ENCODE data around the gene PIGO. TPM values are rescaled to one million over a fixed set of nuclear protein-coding genes. Genes with fewer than 3 reads are reported as not detected.

PIGO gene
- total and polyA plus RNA-seq, 7 donors: 6.2 to 11.6 (median 8.1) TPM

- no peaks in the 10 kb centered on the region for H3K4me1 ChIP-seq
- DNase-seq (no peak), ATAC-seq (peak in 1 of 4 donors; percentile 4)
- no peak overlapping the region for H3K4me3 ChIP-seq
- intact Hi-C loops (cut with DNase I): no loop called here
- peaks cover 44 to 99% of the 10 kb centered on the region in 2 donors for H3K36me3 ChIP-seq (ENCODE audit: insufficient read depth in 1 of 2, low read depth in 1 of 2)
- TF ChIP-seq CTCF (IDR thresholded peaks at IDR 0.05): no peak
- H3K9me3 ChIP-seq: no peaks in the 10 kb centered on the region
- WGBS, 3 donors: 92 to 94% (median 93%) methylated on average over 9 of the region's 9 CpGs
- H3K27me3 ChIP-seq (ENCODE audit: insufficient read depth in 3 of 3, low read length in 2 of 3): no peaks in the 10 kb centered on the region
- H3K27ac ChIP-seq: no peak overlapping the region
These were observed 39.7 kb downstream of the PIGO start for GRCh38 chr9:35056571-35057270.

GRCh38 chr9:35054871-35055644 lies 41.3 kb downstream of the PIGO start:
- no peak for DNase-seq
- Histone ChIP-seq H3K27ac (no peak overlapping the region), H3K4me3 (no peak overlapping the region), H3K36me3 (ENCODE audit: insufficient read depth in 1 of 2, low read depth in 1 of 2) (peaks cover 37 to 97% of the 10 kb centered on the region in 2 donors), H3K9me3 (no peaks in the 10 kb centered on the region), H3K4me1 (peaks cover 5% of the 10 kb centered on the region), H3K27me3 (ENCODE audit: insufficient read depth in 3 of 3, low read length in 2 of 3) (no peaks in the 10 kb centered on the region)
- no peak for TF ChIP-seq CTCF (IDR thresholded peaks at IDR 0.05)
- WGBS, 3 donors: 92 to 94% (median 93%) methylated on average over 14 of the region's 14 CpGs
- ATAC-seq: no peak
- intact Hi-C loops (cut with DNase I): loop anchor here (5.0 kb wide), 2 partner anchors 38 to 158 kb away; a partner anchor contains a TSS

- TF ChIP-seq CTCF (IDR thresholded peaks at IDR 0.05): no peak
- intact Hi-C loops (cut with DNase I): loop anchor here (5.0 kb wide), 2 partner anchors 37 to 157 kb away; a partner anchor contains a TSS
- DNase-seq (no peak), ATAC-seq (no peak)
- H3K36me3 ChIP-seq (ENCODE audit: insufficient read depth in 1 of 2, low read depth in 1 of 2): peaks cover 34 to 97% of the 10 kb centered on the region in 2 donors
- no peak overlapping the region for H3K4me3 ChIP-seq
- no peak overlapping the region for H3K27ac ChIP-seq
- no peaks in the 10 kb centered on the region for H3K27me3 ChIP-seq (ENCODE audit: insufficient read depth in 3 of 3, low read length in 2 of 3)
- H3K4me1 ChIP-seq: peaks cover 5% of the 10 kb centered on the region
- no peaks in the 10 kb centered on the region for H3K9me3 ChIP-seq
- 54 to 88% (median 73%) methylated on average over 5 of the region's 5 CpGs for WGBS, 3 donors
These were observed 42.1 kb downstream of the PIGO start for GRCh38 chr9:35054185-35054835.

GRCh38 chr9:35051069-35051967 lies 45.1 kb downstream of the PIGO start:
- peak overlapping the region; percentile 74 for H3K27ac ChIP-seq
- intact Hi-C loops (cut with DNase I): loop anchor here (5.0 kb wide), 2 partner anchors 34 to 154 kb away; a partner anchor contains a TSS
- H3K4me3 ChIP-seq: no peak overlapping the region
- peaks cover 21 to 94% of the 10 kb centered on the region in 2 donors for H3K36me3 ChIP-seq (ENCODE audit: insufficient read depth in 1 of 2, low read depth in 1 of 2)
- H3K27me3 ChIP-seq (ENCODE audit: insufficient read depth in 3 of 3, low read length in 2 of 3): no peaks in the 10 kb centered on the region
- no peaks in the 10 kb centered on the region for H3K9me3 ChIP-seq
- TF ChIP-seq CTCF (IDR thresholded peaks at IDR 0.05): peak; percentile 76
- peaks cover 5% of the 10 kb centered on the region for H3K4me1 ChIP-seq
- DNase-seq: peak; percentile 30 to 70
- WGBS, 3 donors: 53 to 81% (median 63%) methylated on average over 7 of the region's 7 CpGs
- ATAC-seq: peak; percentile 88 to 92 (median 90)

Data from psoas muscle (tissue), 8 donors.